HepG2 (cell line): ENCODE results near the gene ACSS1. TPM values are rescaled to one million over a fixed set of nuclear protein-coding genes. Genes with fewer than 3 reads are reported as not detected.

Source experiments
- ATAC-seq: fragments of 200-7000 bp; cut with Tn5 transposase; 3 replicates; pipeline ENCODE4 v1.9.1; 2020; ENCODE audit warnings: mild to moderate bottlenecking, moderate library complexity
- BruUV-seq: library from RNA; stranded (reverse); fragments of 400-500 nt; replicated peaks from 2 replicates; lab custom pipeline; 2021; lab: Mats Ljungman, UMichigan
- CTCF ChIA-PET: fragments of 300-600 bp; formaldehyde crosslinking; extraction: SDS; loops from one replicate; lab custom pipeline; 2021; ENCODE audit warnings: low total read pairs, inconsistent platforms, low intra/inter-chr PET ratio; lab: Yijun Ruan, JAX
- POLR2A ChIA-PET: fragments of 350-600 bp; sonication (Branson Sonifier 250); formaldehyde crosslinking; loops from one replicate; lab custom pipeline; 2020; ENCODE audit warnings: antibody characterized with exemption, inconsistent platforms; lab: Yijun Ruan, JAX
- DNase-seq: peaks from one replicate; pipeline ENCODE4 v3.0.0-alpha.2; 2015; ENCODE audit warnings: low spot score
- FAIRE-seq: peaks from 3 replicates; lab custom pipeline; 2011; peaks lifted over from hg19 to GRCh38; lab: Jason Lieb, UNC
- H2AFZ ChIP-seq: one replicate; pipeline ENCODE4 v1.6.1; 2011; ENCODE audit warnings: low read length, inconsistent platforms
- H3K27ac ChIP-seq: fragments of 300-600 bp; 3 replicates; pipeline ENCODE4 v1.8.0; 2011; ENCODE audit warnings: mixed run types, mild to moderate bottlenecking, mixed read lengths, low read length, inconsistent platforms; ENCODE audit not compliant: insufficient read depth; ENCODE audit errors: extremely low read length
- H3K27me3 ChIP-seq, 2 experiments: fragments of 200-600 bp in 1 of 2; 2 replicates in 1 of 2; 3 replicates in 1 of 2; pipeline versions ENCODE4 v1.6.0 to v1.8.0; 2011; ENCODE audit warnings: low read length in 2 of 2, mild to moderate bottlenecking in 2 of 2, moderate library complexity in 2 of 2, inconsistent platforms in 1 of 2; ENCODE audit not compliant: insufficient read depth in 2 of 2, control insufficient read depth in 1 of 2
- H3K36me3 ChIP-seq, 2 experiments: fragments of 200-600 bp in 1 of 2; replicated peaks in 1 of 2; 2 replicates in 1 of 2; 3 replicates in 1 of 2; pipeline versions ENCODE4 v1.5.1 to v1.8.0; 2011; ENCODE audit warnings: low read length in 2 of 2, inconsistent platforms in 1 of 2; ENCODE audit not compliant: insufficient read depth in 2 of 2, control insufficient read depth in 1 of 2
- H3K4me1 ChIP-seq: 2 replicates; pipeline ENCODE4 v1.5.1; 2012; ENCODE audit warnings: low read length, inconsistent platforms; ENCODE audit not compliant: insufficient read depth
- H3K4me2 ChIP-seq: 2 replicates; pipeline ENCODE4 v1.6.0; 2011; ENCODE audit warnings: low read depth, low read length, inconsistent platforms
- H3K4me3 ChIP-seq, 3 experiments: fragments of 200-600 bp in 1 of 3; sonication (generic), shearing (Covaris generic) in 1 of 3; replicated peaks in 1 of 3; 2 replicates each; pipeline ENCODE4 v1.5.1; 2011 to 2016; ENCODE audit warnings: low read length in 3 of 3, inconsistent platforms in 2 of 3, low read depth in 2 of 3, mild to moderate bottlenecking in 2 of 3, control low read depth in 1 of 3, mixed read lengths in 1 of 3; ENCODE audit not compliant: insufficient read depth in 1 of 3
- H3K79me2 ChIP-seq: one replicate; pipeline ENCODE4 v1.6.1; 2011; ENCODE audit warnings: low read length, inconsistent platforms; ENCODE audit not compliant: insufficient read depth
- H3K9ac ChIP-seq: 2 replicates; pipeline ENCODE4 v1.6.0; 2011; ENCODE audit warnings: mild to moderate bottlenecking, low read depth, low read length, inconsistent platforms; ENCODE audit not compliant: insufficient read depth
- H3K9me3 ChIP-seq: 2 replicates; pipeline ENCODE4 v1.5.1; 2012; ENCODE audit warnings: mild to moderate bottlenecking, low read length
- H4K20me1 ChIP-seq: 2 replicates; pipeline ENCODE4 v1.6.0; 2011; ENCODE audit warnings: inconsistent platforms, mild to moderate bottlenecking, low read length, moderate library complexity; ENCODE audit not compliant: insufficient read depth
- FOXA1 ChIP-seq, 2 experiments: fragments of 450-650 bp in 1 of 2; sonication (generic) in 1 of 2; formaldehyde crosslinking in 1 of 2; IDR thresholded peaks; 2 replicates each; pipeline versions ENCODE4 v1.4.0 to v1.6.1; 2016 to 2020; ENCODE audit warnings: missing genetic modification reagents in 1 of 2
- FOXA3 ChIP-seq: IDR thresholded peaks from 2 replicates; pipeline ENCODE4 v1.6.1; 2016; ENCODE audit warnings: missing genetic modification reagents, missing compliant biosample characterization
- MNT ChIP-seq: fragments of 450-650 bp; IDR thresholded peaks from 2 replicates; pipeline ENCODE4 v1.6.1; 2016
- NFE2L2 ChIP-seq: fragments of 150-350 bp; IDR thresholded peaks from 2 replicates; pipeline ENCODE4 v1.6.1; 2014; ENCODE audit warnings: low read length
- TARDBP ChIP-seq: sonication (generic); formaldehyde crosslinking; IDR thresholded peaks from 2 replicates; pipeline ENCODE4 v1.8.0; 2022; ENCODE audit warnings: mild to moderate bottlenecking, missing genetic modification reagents
- TERF1 ChIP-seq: sonication (generic); formaldehyde crosslinking; IDR thresholded peaks from 2 replicates; pipeline ENCODE4 v1.8.0; 2022; ENCODE audit warnings: mild to moderate bottlenecking, missing genetic modification reagents, moderate library complexity
- ZBTB20 ChIP-seq: sonication (generic); formaldehyde crosslinking; IDR thresholded peaks from 2 replicates; pipeline ENCODE4 v1.8.1; 2023; ENCODE audit warnings: missing genetic modification reagents, low read depth, mild to moderate bottlenecking, borderline replicate concordance
- ZNF556 ChIP-seq: sonication (generic); formaldehyde crosslinking; IDR thresholded peaks from 2 replicates; pipeline ENCODE4 v1.4.0; 2020; ENCODE audit warnings: mild to moderate bottlenecking, missing genetic modification reagents, borderline replicate concordance
- ZNF703 ChIP-seq: sonication (generic); formaldehyde crosslinking; IDR thresholded peaks from 2 replicates; pipeline ENCODE4 v1.5.1; 2020; ENCODE audit warnings: missing genetic modification reagents, mild to moderate bottlenecking, moderate library complexity, borderline replicate concordance
- WGBS: methylation state at CpG from one replicate; pipeline ENCODE4 v1.1.6; 2017; ENCODE audit warnings: low lambda C conversion rate; 5-methylcytosine and 5-hydroxymethylcytosine counted together
- in situ Hi-C: cut with HindIII; loops from 2 replicates; pipeline ENCODE4 v1.10.0; 2017; ENCODE audit warnings: low pct_unique_long_range_greater_than_20kb; ENCODE audit not compliant: extremely low pct_ligation_motif_present
- intact Hi-C: fragments of 100-400 bp; cut with micrococcal nuclease; formaldehyde crosslinking; loops from one replicate; pipeline ENCODE4 v1.10.0; 2022; ENCODE audit not compliant: unreplicated experiment
- polyA plus RNA-seq, 8 experiments: library from polyadenylated mRNA; depleted of rRNA in 3 of 8; stranded (reverse) in 7 of 8; unstranded in 1 of 8; fragments of >200 nt; fragmentation: Illumina TruSeq in 4 of 8; extraction: Trizol in 4 of 8; gene quantifications; 2 replicates each; pipeline versions ENCODE4 v1.2.1 to v1.2.3, GENCODE V29; 2011 to 2016; ENCODE audit warnings: low read depth in 4 of 8, missing spikeins in 1 of 8, mixed read lengths in 1 of 8; ENCODE audit not compliant: insufficient read depth in 1 of 8
- total RNA-seq, 5 experiments: library from RNA; depleted of rRNA; stranded (reverse); fragments of >200 nt; fragmentation: Illumina TruSeq; extraction: Trizol; gene quantifications; 2 replicates each; pipeline ENCODE4 v1.2.3, GENCODE V29; 2016; ENCODE audit warnings: low read depth in 1 of 5

The ACSS1 gene
- total and polyA plus RNA-seq, 2 of the 13 experiments (the other 11 are each of a cell fraction or from before 2014, with no cell fraction given), result 15.2 to 41.6 TPM

GRCh38 chr20:25089662-25090061 is 31.7 kb upstream of the ACSS1 start:
- Histone ChIP-seq H3K9me3 (no peaks in the 10 kb centered on the region), H3K4me2 (no peak overlapping the region)
- no peak for ATAC-seq
- TF ChIP-seq FOXA1 (IDR thresholded peaks at IDR 0.05) (no peak), FOXA1 (CRISPR knock-in tag; IDR thresholded peaks at IDR 0.05) (no peak), NFE2L2 (no peak), ZNF556 (CRISPR knock-in tag) (no peak), ZBTB20 (CRISPR knock-in tag) (no peak), TERF1 (CRISPR knock-in tag) (no peak), ZNF703 (CRISPR knock-in tag) (no peak), FOXA3 (CRISPR knock-in tag) (no peak), MNT (no peak), TARDBP (CRISPR knock-in tag) (no peak)
- TF ChIP-seq, all 625 proteins: peak for 0
- Histone ChIP-seq H3K4me1 (no peaks in the 10 kb centered on the region), H3K9ac (no peak overlapping the region), H3K4me3 (no peak overlapping the region), H2AFZ (no peak overlapping the region), H3K79me2 (no peaks in the 10 kb centered on the region), H4K20me1 (no peaks in the 10 kb centered on the region; the same call in 1 of the 2 replicates), H3K36me3 (no peaks in the 10 kb centered on the region), H3K27me3 (peaks cover 6 to 59% of the 10 kb centered on the region in 2 experiments; a peak in 3 of 5 replicates), H3K27ac (no peak overlapping the region)
- in situ Hi-C loops (no loop called here), intact Hi-C loops (no loop called here)
- CTCF ChIA-PET, result no interaction called here
- POLR2A ChIA-PET, result no interaction called here
- BruUV-seq, result no TSS peak
- no peak for FAIRE-seq
- no peak for DNase-seq
- 23% methylated on average over 12 of the region's 12 CpGs for WGBS
